ENCODE data around the gene PSMD5.
A peak's percentile ranks its signal among the peaks of the same experiment; 100 is the strongest.

PSMD5 gene

DNA sequence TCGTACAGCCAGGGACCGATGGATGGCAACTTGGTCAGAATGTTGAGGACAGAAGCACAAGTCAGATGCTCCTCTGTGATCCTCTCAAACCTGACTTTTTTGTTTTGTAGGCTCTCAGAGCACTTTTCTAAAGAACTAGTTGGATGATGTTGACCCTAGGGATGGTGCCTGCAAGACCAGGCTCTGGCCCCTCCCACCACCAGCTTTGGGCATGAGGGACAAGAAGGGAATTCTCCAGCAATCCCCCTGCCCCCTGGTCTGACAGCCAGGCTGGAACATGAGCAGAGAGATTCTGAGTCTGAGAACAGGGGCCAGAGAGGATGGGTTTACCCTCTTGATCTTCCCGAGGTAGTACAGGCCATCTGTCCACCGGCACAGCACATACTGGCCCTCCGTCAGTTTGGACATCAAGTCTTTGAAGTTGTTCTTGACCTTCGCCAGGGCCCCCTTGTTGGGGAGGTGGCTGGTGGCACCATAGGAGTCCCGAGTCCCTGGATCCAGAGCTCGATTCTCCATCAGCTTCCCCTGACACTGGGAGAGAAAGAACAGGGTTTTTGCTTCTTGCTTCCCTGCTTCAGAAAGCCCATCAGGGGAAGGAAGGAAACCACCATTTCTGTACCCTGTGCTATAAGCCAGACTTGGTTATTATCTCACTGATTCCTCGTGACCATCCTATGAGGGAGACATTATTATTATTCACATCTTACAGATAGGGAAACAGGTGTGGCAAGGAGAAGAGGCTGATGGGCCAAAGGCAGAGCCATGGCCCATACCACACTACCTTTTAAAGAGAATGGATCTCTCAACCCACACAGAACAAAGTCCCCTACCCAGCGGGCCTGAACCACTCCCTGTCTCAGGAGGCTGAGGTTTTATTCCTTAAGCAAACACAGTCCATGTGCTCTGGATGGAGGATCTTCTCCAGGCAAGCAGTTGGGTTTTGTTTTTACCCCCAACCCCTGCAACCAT, 31.8 kb upstream of the PSMD5 start:
- DNase-seq = no peak

GRCh38 chr9:120873512-120873911, 30.8 kb upstream of the PSMD5 start:
- DNase-seq = peak; percentile 33

- no peak for DNase-seq
These were observed 30.2 kb upstream of the PSMD5 start for GRCh38 chr9:120872791-120873502.

- DNase-seq = no peak
These were observed 27.5 kb upstream of the PSMD5 start for GRCh38 chr9:120870206-120870605.

DNA sequence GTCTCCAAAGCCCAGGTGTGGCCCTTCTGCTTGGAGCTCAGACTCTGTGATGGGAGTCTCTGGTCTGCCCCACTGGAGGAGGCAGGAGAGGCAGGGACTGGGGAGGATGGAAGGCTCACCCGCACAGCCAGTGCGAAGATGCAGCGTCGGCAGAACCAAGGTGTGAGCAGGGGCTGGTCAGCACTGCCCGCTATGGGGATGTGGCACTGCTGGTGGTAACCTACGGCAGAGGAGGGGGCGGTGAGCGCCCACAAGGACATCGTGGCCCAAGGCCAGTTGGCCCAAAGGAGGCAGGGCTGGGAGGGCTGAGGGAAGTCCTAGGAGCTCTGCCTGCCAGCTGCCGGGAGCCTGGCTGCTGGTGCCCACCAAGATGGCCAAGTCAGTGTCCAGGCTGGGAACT, 27.0 kb upstream of the PSMD5 start:
- no peak for DNase-seq

DNA sequence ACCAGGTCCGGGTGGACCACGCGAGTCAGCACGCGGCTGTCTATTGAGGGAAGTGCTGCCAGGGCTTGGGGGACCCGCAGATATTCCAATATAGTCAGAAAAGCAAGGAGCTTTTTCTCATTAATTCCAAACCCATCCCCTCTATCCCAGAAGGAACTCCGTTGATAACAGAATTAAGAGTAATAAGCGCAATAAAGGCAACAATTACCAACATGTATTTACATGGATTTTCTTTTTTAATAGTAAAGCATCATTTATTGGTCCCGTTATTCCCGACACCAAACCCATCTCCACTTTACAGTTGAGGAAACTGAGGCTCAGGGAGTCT, 26.6 kb upstream of the PSMD5 start:
- DNase-seq = no peak

GRCh38 chr9:120868676-120869359, 26.1 kb upstream of the PSMD5 start:
- peak; percentile 95 for DNase-seq

DNA sequence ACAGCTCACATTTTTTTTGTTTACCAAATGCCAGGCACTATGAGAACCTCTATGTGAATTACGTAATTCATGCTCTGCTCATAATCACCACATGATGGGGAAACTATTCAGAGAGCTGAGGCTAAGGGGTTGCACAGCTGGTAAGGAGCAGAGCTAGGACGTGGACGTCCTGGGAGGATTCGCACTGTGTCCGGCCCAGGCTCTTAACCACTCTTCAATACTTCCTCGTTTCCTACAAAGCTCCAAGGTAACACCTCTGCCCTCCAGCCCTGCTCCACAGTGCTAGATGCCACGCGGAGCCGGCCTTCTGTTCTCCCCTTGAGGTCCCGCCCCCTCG, 25.6 kb upstream of the PSMD5 start:
- DNase-seq = no peak

DNA sequence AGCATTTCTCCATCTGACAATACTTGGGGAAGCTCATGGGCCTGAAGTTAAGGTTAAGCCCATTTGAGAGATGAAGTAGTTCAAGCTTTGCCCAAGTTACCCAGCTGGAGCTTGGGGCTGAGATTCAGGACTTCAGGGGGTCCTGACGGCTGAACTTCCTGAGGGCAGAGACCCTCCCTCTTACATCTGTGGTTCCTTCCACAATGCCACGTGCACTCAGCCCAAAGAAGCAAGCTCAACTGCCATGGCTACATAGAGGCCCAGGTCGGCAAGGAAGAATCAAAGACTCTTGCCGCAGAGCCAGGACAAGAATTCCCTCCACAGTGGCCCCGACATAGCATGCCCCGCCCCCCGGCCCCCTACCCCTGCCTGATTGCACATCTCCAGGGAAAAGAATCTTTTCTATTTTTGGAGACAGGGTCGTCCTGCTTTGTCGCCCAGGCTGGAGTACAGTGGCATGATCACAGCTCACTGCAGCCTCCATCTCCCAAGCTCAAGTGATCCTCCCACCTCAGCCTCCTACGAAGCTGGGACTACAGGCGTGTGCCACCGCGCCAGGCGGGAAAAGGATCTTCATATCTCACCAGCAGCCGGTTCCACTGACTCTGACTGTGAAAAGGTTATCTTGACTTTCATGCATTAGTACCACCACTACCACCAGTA, 25.1 kb upstream of the PSMD5 start:
- DNase-seq = no peak

GRCh38 chr9:120866651-120867050, 23.9 kb upstream of the PSMD5 start:
- no peak for DNase-seq

DNA sequence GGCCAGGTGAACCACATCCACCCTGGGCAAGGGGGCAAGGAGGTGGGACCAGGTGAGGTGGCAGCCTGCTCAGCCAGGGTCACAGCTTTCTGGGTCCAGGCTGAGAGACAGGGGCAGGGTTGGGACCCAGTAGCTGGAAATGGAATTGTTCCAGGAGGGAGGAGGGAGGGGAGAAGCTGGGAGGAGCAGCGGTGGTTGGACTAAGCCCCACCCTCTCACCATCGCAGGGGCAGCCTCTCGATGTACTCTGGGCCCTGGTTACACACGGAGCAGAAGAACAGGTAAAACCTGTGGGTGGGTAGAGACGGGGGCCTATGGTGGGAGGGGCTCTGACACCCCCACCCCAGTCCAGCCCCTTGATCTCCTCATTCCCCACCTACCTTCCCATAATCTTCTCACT, 23.1 kb upstream of the PSMD5 start:
- DNase-seq = no peak

GRCh38 chr9:120865176-120865575, 22.5 kb upstream of the PSMD5 start:
- DNase-seq = no peak

- DNase-seq = no peak
These were observed 22.0 kb upstream of the PSMD5 start for GRCh38 chr9:120864719-120865118.

DNA sequence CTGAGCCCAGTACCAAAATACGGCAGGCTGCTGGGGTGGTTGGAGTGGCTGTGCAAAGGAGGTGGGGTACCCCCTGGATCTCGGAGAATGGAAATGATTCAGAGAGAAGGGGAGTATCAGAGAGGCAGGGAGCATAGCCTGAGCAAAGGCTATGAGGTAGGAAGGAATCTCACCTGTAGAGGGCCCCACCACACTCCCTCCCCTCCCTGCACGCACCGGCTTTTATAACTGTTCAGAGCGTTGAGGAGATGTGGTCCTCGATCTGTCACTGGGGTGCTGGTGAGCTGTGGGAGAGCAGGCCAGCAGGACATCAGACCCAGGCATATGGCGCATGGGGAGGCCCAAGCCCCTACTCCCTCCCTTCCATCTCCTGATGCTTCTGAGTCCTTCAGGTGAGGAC, 21.1 kb upstream of the PSMD5 start:
- DNase-seq = no peak

GRCh38 chr9:120862452-120862851, 19.7 kb upstream of the PSMD5 start:
- DNase-seq = no peak

GRCh38 chr9:120861935-120862334, 19.2 kb upstream of the PSMD5 start:
- no peak for DNase-seq

- DNase-seq = no peak
These were observed 17.4 kb upstream of the PSMD5 start for GRCh38 chr9:120860083-120860482.

DNA sequence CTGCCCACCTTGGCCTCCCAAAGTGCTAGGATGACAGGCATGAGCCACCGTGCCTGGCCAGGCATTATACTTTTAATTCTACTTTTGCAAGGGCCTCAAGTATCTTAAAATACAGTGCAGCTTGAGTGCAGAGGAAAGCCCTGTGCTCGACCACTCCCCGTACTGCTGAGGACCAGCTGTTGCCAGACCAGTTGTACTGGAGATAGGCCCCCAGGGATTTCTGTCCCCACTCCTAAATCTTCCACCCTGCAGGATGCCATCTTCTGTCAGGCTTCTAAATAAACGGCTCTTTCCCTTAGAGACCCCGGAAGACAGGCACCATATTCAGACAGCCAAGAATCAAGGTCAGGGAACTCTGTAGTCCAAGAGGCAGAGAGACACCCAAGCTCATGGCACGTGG, 16.6 kb upstream of the PSMD5 start:
- DNase-seq = no peak

DNA sequence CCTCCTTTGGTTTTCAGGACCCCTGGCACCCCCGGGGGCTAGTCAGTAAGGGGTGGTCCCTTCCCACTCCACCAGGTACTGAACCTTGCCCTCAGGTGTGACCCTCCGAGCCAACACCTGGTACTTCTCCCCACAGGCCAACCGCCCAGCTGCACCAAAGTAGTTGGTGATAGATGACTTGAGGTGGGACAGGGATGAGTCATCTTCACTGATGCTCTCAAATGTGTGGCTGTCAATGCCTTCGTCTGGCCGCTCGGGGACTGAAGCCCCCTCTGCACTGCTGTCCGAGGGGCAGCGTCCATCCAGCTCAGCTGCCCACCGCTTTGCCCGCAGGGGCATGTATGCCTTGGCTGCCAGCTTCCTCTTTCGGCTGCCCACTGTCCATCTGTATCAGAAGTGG, 15.2 kb upstream of the PSMD5 start:
- no peak for DNase-seq

GRCh38 chr9:120857481-120857880, 14.8 kb upstream of the PSMD5 start:
- DNase-seq = no peak

GRCh38 chr9:120856700-120857099, 14.0 kb upstream of the PSMD5 start:
- no peak for DNase-seq

GRCh38 chr9:120855827-120856670, 13.3 kb upstream of the PSMD5 start:
- DNase-seq = no peak

All from central memory CD4-positive, alpha-beta T cell (primary cell).